GM12874 (cell line): ENCODE data around the gene NXPH2.

Experiments used
- TF ChIP-seq, protein P1 (sequence below): IDR thresholded peaks from 2 replicates; pipeline ENCODE4 v1.5.1; 2011; ENCODE audit warnings: low read depth, mild to moderate bottlenecking, control low read depth, low read length, moderate library complexity; ENCODE audit not compliant: insufficient read depth

Gene NXPH2

DNA sequence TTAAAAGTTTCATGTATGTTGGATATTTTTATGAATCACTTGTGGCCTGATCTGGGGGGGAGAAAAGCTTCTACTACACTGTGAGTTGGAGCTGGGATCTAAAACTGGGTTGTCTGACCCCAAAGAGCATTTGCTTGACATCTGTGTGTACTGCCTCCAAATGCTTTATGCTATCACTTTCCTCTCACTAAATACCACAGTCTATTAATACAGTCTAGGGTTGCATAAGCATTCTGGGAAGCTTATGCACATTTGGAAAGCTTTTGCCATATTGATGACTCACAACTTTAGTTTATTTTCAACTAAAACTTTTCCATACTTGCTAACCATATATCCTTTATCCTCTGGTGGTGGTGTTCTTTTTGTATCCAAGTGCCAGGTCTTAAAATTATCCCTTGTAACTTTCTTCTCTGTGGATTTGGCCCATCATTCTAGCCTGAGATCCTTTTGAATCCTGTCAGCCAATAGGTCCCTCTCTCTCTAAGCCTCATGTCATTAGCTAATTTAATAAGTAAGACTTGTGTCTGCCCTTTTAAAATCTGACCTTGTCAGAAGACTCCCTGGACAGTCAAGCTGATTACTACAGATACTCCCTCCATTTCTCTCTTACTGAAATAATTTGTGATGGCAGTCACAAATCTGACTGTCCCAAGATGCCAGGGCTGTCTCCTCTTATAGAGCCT lies 72.7 kb downstream of the NXPH2 start:
- TF ChIP-seq, protein P1, sequence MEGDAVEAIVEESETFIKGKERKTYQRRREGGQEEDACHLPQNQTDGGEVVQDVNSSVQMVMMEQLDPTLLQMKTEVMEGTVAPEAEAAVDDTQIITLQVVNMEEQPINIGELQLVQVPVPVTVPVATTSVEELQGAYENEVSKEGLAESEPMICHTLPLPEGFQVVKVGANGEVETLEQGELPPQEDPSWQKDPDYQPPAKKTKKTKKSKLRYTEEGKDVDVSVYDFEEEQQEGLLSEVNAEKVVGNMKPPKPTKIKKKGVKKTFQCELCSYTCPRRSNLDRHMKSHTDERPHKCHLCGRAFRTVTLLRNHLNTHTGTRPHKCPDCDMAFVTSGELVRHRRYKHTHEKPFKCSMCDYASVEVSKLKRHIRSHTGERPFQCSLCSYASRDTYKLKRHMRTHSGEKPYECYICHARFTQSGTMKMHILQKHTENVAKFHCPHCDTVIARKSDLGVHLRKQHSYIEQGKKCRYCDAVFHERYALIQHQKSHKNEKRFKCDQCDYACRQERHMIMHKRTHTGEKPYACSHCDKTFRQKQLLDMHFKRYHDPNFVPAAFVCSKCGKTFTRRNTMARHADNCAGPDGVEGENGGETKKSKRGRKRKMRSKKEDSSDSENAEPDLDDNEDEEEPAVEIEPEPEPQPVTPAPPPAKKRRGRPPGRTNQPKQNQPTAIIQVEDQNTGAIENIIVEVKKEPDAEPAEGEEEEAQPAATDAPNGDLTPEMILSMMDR, result no peak

DNA sequence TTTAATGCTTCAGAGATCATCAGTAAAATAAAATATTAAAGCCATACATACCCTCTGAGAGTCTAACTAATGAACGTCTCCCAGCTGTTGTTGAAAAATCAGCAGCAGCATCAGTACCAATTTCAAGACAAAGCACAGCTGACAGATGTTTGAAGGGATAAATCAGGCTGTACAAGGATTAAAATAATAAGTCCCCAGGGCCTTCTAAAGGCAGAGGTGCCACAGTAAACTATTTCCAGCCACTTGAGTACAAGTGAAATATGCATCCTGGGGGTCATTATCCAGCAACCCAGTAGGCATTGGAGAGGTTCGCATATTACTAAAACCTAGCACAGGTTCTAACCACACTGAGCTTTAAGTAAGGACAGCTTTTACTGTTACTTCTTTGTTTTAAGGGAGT lies 76.9 kb downstream of the NXPH2 start:
- TF ChIP-seq, protein P1, result no peak

DNA sequence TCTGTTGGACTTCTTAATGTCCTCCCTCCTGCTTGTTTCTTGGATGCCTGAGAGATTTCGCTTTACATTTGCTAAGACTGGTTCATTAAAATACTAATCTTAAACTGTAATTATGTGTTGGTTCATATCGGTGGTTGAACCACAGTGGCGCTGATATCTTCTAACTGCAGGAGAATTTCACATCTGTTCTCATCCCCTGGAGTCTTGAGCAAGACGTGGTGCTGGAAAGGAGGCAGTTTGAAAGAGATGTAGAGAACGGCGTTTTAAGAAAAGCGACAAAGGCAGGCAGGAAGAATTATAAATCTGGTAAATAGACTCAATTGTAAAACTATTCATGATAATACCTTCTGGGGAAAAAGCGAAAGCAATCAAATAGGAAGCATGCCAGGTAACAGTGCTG lies 79.5 kb downstream of the NXPH2 start:
- TF ChIP-seq, protein P1, result no peak

DNA sequence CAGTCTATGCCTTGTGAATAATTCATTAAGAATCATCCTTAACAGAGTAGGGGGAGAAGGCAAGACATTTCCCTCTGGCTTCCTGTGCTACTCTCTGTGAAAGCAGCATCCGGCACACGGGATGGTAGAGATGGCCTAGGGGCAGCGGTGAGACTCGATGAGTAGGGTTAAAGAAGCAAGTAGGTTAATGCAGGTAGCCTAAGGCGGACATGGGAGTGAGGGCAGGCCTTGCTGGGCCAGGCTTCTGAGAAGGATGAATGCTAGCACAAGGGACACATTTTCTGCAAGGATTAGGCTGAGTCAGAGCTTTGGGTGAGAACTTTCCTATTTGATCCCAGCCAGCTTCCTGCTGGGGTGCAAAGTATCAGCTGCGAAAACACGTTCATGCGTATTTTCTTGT lies 80.8 kb downstream of the NXPH2 start:
- TF ChIP-seq, protein P1, result no peak

DNA sequence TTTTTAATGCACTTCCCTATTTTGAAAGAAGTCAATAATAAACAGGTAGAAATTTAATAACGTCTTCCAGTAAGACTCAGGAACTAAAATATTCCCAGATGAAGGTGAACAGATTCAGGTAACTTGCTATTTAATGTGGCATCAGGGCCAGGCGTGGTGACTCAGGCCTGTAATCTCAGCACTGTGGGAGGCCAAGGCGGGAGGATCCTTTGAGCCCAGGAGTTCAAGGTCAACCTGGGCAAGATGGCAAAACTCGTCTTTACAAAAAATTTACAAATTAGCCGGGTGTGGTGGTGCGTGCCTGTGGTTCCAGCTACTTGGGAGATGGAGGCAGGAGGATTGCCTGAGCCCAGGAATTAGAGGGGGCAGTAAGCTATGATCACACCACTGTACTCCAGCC lies 81.8 kb downstream of the NXPH2 start:
- TF ChIP-seq, protein P1, result no peak

DNA sequence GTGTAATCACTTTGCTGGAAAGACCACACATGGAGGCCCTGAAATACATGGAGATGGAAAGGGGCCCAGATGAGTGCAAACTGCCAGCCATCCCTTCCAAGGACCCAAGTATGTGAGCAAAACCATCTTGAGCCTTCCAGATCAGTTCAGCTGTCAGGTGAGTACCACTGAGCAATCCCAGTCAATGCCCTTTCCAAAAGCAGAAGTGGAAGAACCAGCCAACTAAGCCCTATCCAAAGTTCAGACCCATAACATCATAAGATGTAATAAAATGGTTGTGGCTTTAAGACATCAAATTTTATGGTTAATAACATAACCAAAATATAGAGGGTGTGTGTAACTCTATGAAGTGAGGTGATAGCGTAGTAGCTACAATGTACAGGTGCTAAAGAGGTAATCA lies 88.5 kb downstream of the NXPH2 start:
- TF ChIP-seq, protein P1, result no peak

DNA sequence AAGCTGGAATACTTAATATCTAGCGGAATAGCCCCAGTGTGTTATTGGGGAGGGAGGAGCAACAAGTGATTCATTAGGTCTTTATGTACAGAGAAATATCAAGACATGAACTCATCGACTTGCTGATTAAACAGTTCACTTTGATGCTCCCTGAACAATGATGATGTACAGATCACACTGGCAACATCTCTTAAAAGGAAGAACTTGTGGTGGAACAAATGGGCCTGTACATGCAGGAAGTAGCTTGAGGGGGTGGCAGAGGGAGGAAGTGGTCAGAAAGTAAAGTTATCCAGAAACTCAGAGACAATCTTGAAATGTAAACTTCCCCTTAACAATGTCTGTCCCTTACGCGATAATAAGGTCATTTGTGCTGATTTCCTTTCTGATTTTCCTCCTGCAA lies 90.5 kb downstream of the NXPH2 start:
- TF ChIP-seq, protein P1, result no peak

DNA sequence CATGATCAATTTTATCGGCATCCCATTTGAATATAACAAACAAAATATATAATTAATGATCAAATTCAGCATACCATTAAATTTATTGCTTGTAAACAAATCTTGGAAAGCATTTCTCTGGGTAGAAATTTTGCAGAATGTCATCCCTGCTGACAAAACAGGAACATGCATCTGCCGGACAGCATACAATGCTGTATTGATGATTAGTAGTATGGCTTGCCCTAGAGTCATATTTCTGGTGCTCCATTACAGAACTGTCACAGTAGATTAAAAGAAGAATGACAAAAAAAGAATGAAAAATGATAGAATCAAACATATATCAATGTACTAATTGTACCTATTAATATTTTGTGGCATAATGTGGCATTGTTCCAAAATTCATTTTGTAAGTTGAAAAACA lies 98.0 kb downstream of the NXPH2 start:
- TF ChIP-seq, protein P1, result no peak
